Karpas-422 (cell line): ENCODE data around the gene GRIN3B. TPM values are rescaled to one million over a fixed set of nuclear protein-coding genes. Genes with fewer than 3 reads are reported as not detected.
"Not testable (repeated sequence)": the region's sequence is repeated elsewhere in the genome, so short reads cannot be mapped to it uniquely, and the experiment has no call there.

Experiments used
- DNase-seq: peaks from one replicate; pipeline ENCODE4 v3.0.0-alpha.2; 2015
- H2AFZ ChIP-seq: fragments of 200-600 bp; sonication (generic); 2 replicates; pipeline ENCODE4 v1.6.1; 2014; ENCODE audit warnings: antibody characterized with exemption, low read length, mixed read lengths
- H3K27ac ChIP-seq: fragments of 200-600 bp; sonication (generic); 2 replicates; pipeline ENCODE4 v1.5.1; 2014; ENCODE audit warnings: mild to moderate bottlenecking, low read length, moderate library complexity
- H3K27me3 ChIP-seq: fragments of 200-600 bp; sonication (generic); 2 replicates; pipeline ENCODE4 v1.6.1; 2014; ENCODE audit warnings: low read length, mixed read lengths
- H3K36me3 ChIP-seq: fragments of 200-600 bp; sonication (generic); 2 replicates; pipeline ENCODE4 v1.6.1; 2014; ENCODE audit warnings: low read length, mixed read lengths; ENCODE audit not compliant: insufficient read depth
- H3K4me1 ChIP-seq: fragments of 200-600 bp; sonication (generic); 2 replicates; pipeline ENCODE4 v1.6.1; 2014; ENCODE audit warnings: mild to moderate bottlenecking, low read length, mixed read lengths
- H3K4me2 ChIP-seq: fragments of 200-600 bp; sonication (generic); 2 replicates; pipeline ENCODE4 v1.6.1; 2014; ENCODE audit warnings: low read length, low read depth, mild to moderate bottlenecking; ENCODE audit not compliant: poor library complexity, severe bottlenecking
- H3K4me3 ChIP-seq: fragments of 200-600 bp; sonication (generic); 2 replicates; pipeline ENCODE4 v1.5.1; 2014; ENCODE audit warnings: mild to moderate bottlenecking, antibody characterized with exemption, low read length, mixed read lengths
- H3K79me2 ChIP-seq: fragments of 200-600 bp; sonication (generic); 2 replicates; pipeline ENCODE4 v1.6.1; 2014; ENCODE audit warnings: mild to moderate bottlenecking, low read length, mixed read lengths
- H3K9ac ChIP-seq: fragments of 200-600 bp; sonication (generic); 2 replicates; pipeline ENCODE4 v1.6.0; 2014; ENCODE audit warnings: low read length
- H3K9me2 ChIP-seq: fragments of 200-600 bp; sonication (generic), shearing (Covaris generic); replicated peaks from 2 replicates; pipeline ENCODE4 v1.6.0; 2014; ENCODE audit warnings: mild to moderate bottlenecking, low read length, moderate library complexity; ENCODE audit not compliant: insufficient read depth
- H3K9me3 ChIP-seq: fragments of 300-700, 200-600 bp; sonication (generic); 2 replicates; pipeline ENCODE4 v1.6.1; 2014; ENCODE audit warnings: low read length, mixed read lengths
- H4K20me1 ChIP-seq: fragments of 200-600 bp; sonication (generic); 2 replicates; pipeline ENCODE4 v1.6.1; 2014; ENCODE audit warnings: mild to moderate bottlenecking, antibody characterized with exemption, low read length, low read depth; ENCODE audit not compliant: insufficient read depth
- total RNA-seq: library from RNA; depleted of rRNA; stranded (reverse); fragments of >200 nt; shearing (Covaris generic); gene quantifications from 2 replicates; pipeline ENCODE4 v1.2.3, GENCODE V29; 2014; ENCODE audit warnings: low replicate concordance

Gene GRIN3B
- total RNA-seq, 1 experiment from 2014 or later = not detected

- Histone ChIP-seq H3K4me1 (peaks cover 7% of the 10 kb centered on the region; the same call in 1 of the 2 replicates), H3K79me2 (no peaks in the 10 kb centered on the region), H3K9me2 (no peaks in the 10 kb centered on the region), H3K4me2 (no peak overlapping the region), H3K9ac (no peak overlapping the region), H2AFZ (no peak overlapping the region), H3K27me3 (no peaks in the 10 kb centered on the region), H3K9me3 (no peaks in the 10 kb centered on the region), H4K20me1 (0 out of 2 replicates have a peak, but pooled peaks cover 10% of the 10 kb centered on the region), H3K4me3 (no peak overlapping the region), H3K27ac (no peak overlapping the region), H3K36me3 (no peaks in the 10 kb centered on the region)
- DNase-seq = no peak
These were observed 43.3 kb upstream of the GRIN3B start for GRCh38 chr19:956766-957440.

DNA sequence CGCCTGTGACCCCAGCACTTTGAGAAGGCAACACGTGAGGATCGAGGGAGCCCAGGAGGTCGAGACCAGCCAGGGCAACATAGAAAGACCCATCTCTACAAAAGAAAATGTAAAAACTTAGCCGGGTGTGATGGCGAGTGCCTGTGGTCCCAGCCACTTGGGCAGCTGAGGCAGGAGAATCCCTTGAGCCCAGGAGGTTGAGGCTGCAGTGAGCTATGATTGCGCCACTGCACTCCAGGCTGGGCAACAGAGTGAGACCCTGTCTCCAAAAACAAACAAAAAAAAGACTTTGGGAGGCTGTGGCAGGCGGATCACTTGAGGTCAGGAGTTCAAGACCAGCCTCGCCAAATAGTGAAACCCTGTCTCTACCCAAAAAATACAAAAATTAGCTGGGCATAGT, 42.6 kb upstream of the GRIN3B start:
- not testable (repeated sequence) for H3K4me3 ChIP-seq, H3K9me3 ChIP-seq, H3K9ac ChIP-seq, H3K27me3 ChIP-seq, H3K9me2 ChIP-seq, H3K27ac ChIP-seq, H3K79me2 ChIP-seq, H2AFZ ChIP-seq, H3K4me2 ChIP-seq, DNase-seq, H3K36me3 ChIP-seq, H4K20me1 ChIP-seq, H3K4me1 ChIP-seq

GRCh38 chr19:958967-959855, 41.0 kb upstream of the GRIN3B start:
- Histone ChIP-seq H3K4me1 (peaks cover 3% of the 10 kb centered on the region; the same call in 1 of the 2 replicates), H3K4me3 (no peak overlapping the region), H3K9ac (no peak overlapping the region), H4K20me1 (0 out of 2 replicates have a peak, but pooled peaks cover 3% of the 10 kb centered on the region), H3K27ac (no peak overlapping the region), H3K9me3 (no peaks in the 10 kb centered on the region), H3K27me3 (no peaks in the 10 kb centered on the region), H3K79me2 (no peaks in the 10 kb centered on the region), H3K36me3 (no peaks in the 10 kb centered on the region), H3K9me2 (no peaks in the 10 kb centered on the region), H2AFZ (no peak overlapping the region), H3K4me2 (no peak overlapping the region)
- DNase-seq = no peak

DNA sequence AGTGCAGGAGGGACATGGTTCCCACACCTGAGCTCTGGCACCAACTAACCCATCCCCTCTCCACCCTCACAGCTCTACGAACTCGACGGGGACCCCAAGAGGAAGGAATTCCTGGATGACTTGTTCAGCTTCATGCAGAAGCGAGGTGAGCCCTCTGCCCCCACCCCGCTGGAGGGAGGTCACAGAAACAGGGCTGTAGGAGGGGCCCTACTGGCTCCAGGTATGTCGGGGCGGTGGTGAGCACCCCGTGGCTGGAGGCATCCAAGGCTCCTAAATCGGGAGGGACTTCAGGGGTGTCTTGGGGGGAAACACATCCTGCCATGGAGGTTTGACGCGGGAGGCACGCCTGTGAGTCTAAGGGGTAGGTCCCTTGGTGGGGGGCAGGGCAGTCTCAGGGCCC, 40.2 kb upstream of the GRIN3B start:
- Histone ChIP-seq H3K9ac (no peak overlapping the region), H3K4me1 (peaks cover under 1% of the 10 kb centered on the region; the same call in 1 of the 2 replicates), H2AFZ (no peak overlapping the region), H3K4me2 (no peak overlapping the region), H3K27ac (no peak overlapping the region), H3K27me3 (no peaks in the 10 kb centered on the region), H3K4me3 (no peak overlapping the region), H3K9me3 (no peaks in the 10 kb centered on the region), H3K36me3 (no peaks in the 10 kb centered on the region), H3K9me2 (no peaks in the 10 kb centered on the region), H4K20me1 (no peaks in the 10 kb centered on the region), H3K79me2 (no peaks in the 10 kb centered on the region)
- no peak for DNase-seq

DNA sequence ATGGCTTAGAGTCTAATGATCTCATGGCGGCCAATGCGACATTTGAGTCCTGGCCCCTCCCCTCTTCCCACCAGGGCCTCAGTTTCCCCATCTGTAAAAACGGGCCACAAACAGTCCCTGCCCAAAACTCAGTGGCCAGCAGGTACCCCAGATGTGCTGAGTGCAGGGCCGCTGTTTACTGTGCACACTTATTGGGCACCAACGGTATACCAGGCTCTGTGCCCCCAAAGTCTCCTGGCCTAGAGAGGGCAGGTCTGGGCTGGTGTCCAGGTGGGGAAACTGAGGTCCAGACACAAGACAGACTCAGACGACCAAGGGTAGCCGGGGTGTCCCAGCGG, 39.6 kb upstream of the GRIN3B start:
- Histone ChIP-seq H3K27me3 (no peaks in the 10 kb centered on the region), H3K4me1 (no peaks in the 10 kb centered on the region), H2AFZ (no peak overlapping the region), H3K27ac (no peak overlapping the region), H3K4me2 (no peak overlapping the region), H3K79me2 (no peaks in the 10 kb centered on the region), H3K9me2 (no peaks in the 10 kb centered on the region), H3K9ac (no peak overlapping the region), H4K20me1 (no peaks in the 10 kb centered on the region), H3K9me3 (no peaks in the 10 kb centered on the region), H3K4me3 (no peak overlapping the region), H3K36me3 (no peaks in the 10 kb centered on the region)
- DNase-seq = no peak

DNA sequence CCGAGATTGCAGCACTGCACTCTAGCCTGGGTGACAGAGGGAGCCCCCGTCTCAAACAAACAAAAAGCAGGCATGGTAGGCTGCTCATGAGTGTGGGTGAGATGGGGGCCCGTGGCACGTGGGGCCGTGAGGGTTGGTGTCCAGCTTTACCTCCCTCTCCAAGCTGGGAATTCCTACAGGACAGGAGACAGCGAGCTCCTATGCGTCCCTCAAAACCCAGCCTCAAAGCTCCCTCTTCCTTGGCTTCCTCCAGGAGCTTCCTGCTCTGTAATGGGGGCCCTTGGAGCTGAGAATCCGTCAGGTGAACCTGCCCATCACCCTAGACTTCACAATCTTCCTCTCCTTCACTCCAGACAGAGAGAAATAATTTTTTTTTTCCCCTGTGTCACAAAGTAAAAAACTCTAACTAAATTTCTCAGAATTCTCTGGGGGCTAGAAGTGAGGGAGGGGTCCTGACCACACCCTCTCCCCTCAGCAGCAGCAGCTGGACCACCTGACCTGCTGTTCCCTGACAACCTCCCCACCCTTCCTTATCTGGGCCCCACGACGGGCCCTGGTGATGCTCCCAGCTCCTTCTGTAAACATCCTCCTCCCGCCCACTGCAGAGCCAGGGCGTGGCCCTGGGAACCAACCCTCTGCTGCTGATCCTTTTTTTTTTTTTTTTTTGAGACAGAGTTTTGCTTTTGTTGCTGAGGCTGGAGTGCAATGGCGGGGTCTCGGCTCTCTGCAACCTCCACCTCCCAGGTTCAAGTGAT, 38.2 kb upstream of the GRIN3B start:
- Histone ChIP-seq H3K9ac (no peak overlapping the region), H3K27ac (no peak overlapping the region), H3K79me2 (no peaks in the 10 kb centered on the region), H3K4me3 (no peak overlapping the region), H3K36me3 (no peaks in the 10 kb centered on the region), H3K27me3 (no peaks in the 10 kb centered on the region), H3K4me2 (no peak overlapping the region), H4K20me1 (no peaks in the 10 kb centered on the region), H3K9me2 (no peaks in the 10 kb centered on the region), H3K4me1 (no peaks in the 10 kb centered on the region), H3K9me3 (no peaks in the 10 kb centered on the region), H2AFZ (no peak overlapping the region)
- DNase-seq = no peak

DNA sequence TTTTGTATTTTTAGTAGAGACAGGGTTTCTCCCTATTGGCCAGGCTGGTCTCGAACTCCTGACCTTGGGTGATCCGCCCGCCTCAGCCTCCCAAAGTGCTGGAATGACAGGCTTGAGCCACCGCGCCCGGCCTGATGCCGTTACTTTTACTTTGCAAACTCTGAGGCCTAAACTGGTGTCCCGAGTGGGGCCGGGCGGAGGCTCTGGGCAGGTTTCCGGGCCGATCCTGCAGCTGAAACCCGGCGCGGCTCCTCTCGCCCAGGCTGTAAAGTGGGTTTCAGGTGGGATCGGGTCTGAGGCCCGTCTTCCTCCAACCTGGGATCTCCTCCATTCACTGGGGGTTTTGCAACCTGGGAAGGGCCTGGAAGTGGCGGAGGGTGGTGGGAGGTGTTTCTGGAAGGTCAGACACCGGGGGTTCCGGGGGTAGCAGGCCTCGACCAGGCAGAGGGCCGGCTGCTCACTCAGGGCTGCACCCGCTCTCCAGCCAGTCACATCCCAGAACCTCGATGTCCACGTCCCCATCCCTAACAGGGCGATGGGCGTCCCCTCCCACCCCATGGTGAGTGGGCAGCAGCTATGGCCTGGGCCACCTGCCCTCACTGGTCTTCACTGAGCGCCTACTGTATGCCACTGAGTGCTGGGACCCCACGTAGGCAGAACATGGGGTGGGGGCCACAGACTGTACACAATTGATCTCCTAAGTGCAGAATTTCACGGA, 37.4 kb upstream of the GRIN3B start:
- Histone ChIP-seq H3K4me2 (no peak overlapping the region), H4K20me1 (no peaks in the 10 kb centered on the region), H3K9me2 (no peaks in the 10 kb centered on the region), H3K36me3 (no peaks in the 10 kb centered on the region), H3K27me3 (no peaks in the 10 kb centered on the region), H3K4me1 (no peaks in the 10 kb centered on the region), H2AFZ (no peak overlapping the region), H3K79me2 (no peaks in the 10 kb centered on the region), H3K4me3 (no peak overlapping the region), H3K9ac (no peak overlapping the region), H3K27ac (no peak overlapping the region), H3K9me3 (no peaks in the 10 kb centered on the region)
- no peak for DNase-seq
